CD4-positive, alpha-beta T cell treated with Interleukin-21 for 1 hour (primary cell): ENCODE data around the gene KCNAB3.
"Not testable (repeated sequence)": the region's sequence is repeated elsewhere in the genome, so short reads cannot be mapped to it uniquely, and the experiment has no call there.

Experiments
- DNase-seq: peaks from one replicate; pipeline ENCODE4 v3.0.0-alpha.2; 2020

KCNAB3 gene

GRCh38 chr17:7929158-7930023 lies at the start of gene KCNAB3:
TSS of gene KCNAB3 (minus strand) at chr17:7929856. CDS start at chr17:7929435, 421 bp downstream.
- peak; percentile 68 for DNase-seq

- no peak for DNase-seq
These were observed 48.1 kb upstream of the KCNAB3 start for GRCh38 chr17:7977805-7978204.

- no peak for DNase-seq
These were observed 47.4 kb upstream of the KCNAB3 start for GRCh38 chr17:7977039-7977438.

- DNase-seq: no peak
These were observed 45.0 kb upstream of the KCNAB3 start for GRCh38 chr17:7974638-7975131.

GRCh38 chr17:7972131-7972785 lies 42.6 kb upstream of the KCNAB3 start:
- DNase-seq: no peak

- DNase-seq: no peak
These were observed 42.0 kb upstream of the KCNAB3 start for GRCh38 chr17:7971651-7972050.

GRCh38 chr17:7969433-7969832 lies 39.8 kb upstream of the KCNAB3 start:
- no peak for DNase-seq

- no peak for DNase-seq
These were observed 38.1 kb upstream of the KCNAB3 start for GRCh38 chr17:7967751-7968150.

GRCh38 chr17:7961421-7961820 lies 31.8 kb upstream of the KCNAB3 start:
- no peak for DNase-seq

- no peak for DNase-seq
These were observed 30.0 kb upstream of the KCNAB3 start for GRCh38 chr17:7959503-7960253.

- no peak for DNase-seq
These were observed 26.7 kb upstream of the KCNAB3 start for GRCh38 chr17:7956228-7956965.

- no peak for DNase-seq
These were observed 26.0 kb upstream of the KCNAB3 start for GRCh38 chr17:7955414-7956227.

GRCh38 chr17:7953266-7953665 lies 23.6 kb upstream of the KCNAB3 start:
- not testable (repeated sequence) for DNase-seq

GRCh38 chr17:7951143-7951792 lies 21.6 kb upstream of the KCNAB3 start:
- DNase-seq: peak; percentile 12

- no peak for DNase-seq
These were observed 20.9 kb upstream of the KCNAB3 start for GRCh38 chr17:7950578-7950977.

- DNase-seq: no peak
These were observed 18.0 kb upstream of the KCNAB3 start for GRCh38 chr17:7947651-7948050.

- no peak for DNase-seq
These were observed 16.8 kb upstream of the KCNAB3 start for GRCh38 chr17:7946441-7946840.

- no peak for DNase-seq
These were observed 16.0 kb upstream of the KCNAB3 start for GRCh38 chr17:7945651-7946050.

- DNase-seq: no peak
These were observed 14.7 kb upstream of the KCNAB3 start for GRCh38 chr17:7944326-7944725.

GRCh38 chr17:7943291-7943690 lies 13.6 kb upstream of the KCNAB3 start:
- no peak for DNase-seq

GRCh38 chr17:7940743-7941142 lies 11.1 kb upstream of the KCNAB3 start:
- no peak for DNase-seq
